Natural killer cell (primary cell): ENCODE measurements around the gene NUDCD2. TPM values are rescaled to one million over a fixed set of nuclear protein-coding genes. Genes with fewer than 3 reads are reported as not detected.
"Not testable (repeated sequence)": the region's sequence is repeated elsewhere in the genome, so short reads cannot be mapped to it uniquely, and the experiment has no call there.

Experiments used
- ATAC-seq, 3 donors: fragments of 150-1000 bp in 2 of 3; fragments of 200-7000 bp in 1 of 3; cut with Tn5 transposase; 1 replicate in 1 of 3; 2 replicates in 2 of 3; pipeline ENCODE4 v1.10.0; 2021; ENCODE audit warnings: mild to moderate bottlenecking in 2 of 3, moderate library complexity in 2 of 3
- DNase-seq, 2 donors: peaks; one replicate each; pipeline versions ENCODE4 v3.0.0 to v3.0.0-alpha.2; 2013 to 2021; ENCODE audit warnings: mixed read lengths in 1 of 2
- H3K27ac ChIP-seq: one replicate; pipeline ENCODE4 v1.5.1; 2013; ENCODE audit warnings: mild to moderate bottlenecking, low read length
- H3K27me3 ChIP-seq: one replicate; pipeline ENCODE4 v1.6.1; 2013; ENCODE audit warnings: low read length; ENCODE audit not compliant: control insufficient read depth, insufficient read depth
- H3K36me3 ChIP-seq: one replicate; pipeline ENCODE4 v1.6.1; 2013; ENCODE audit warnings: low read length; ENCODE audit not compliant: control insufficient read depth, insufficient read depth
- H3K4me1 ChIP-seq: one replicate; pipeline ENCODE4 v1.6.1; 2013; ENCODE audit warnings: low read length; ENCODE audit not compliant: control insufficient read depth, insufficient read depth
- H3K4me3 ChIP-seq: one replicate; pipeline ENCODE4 v1.5.1; 2013; ENCODE audit warnings: low read length
- H3K9me3 ChIP-seq: one replicate; pipeline ENCODE4 v1.6.1; 2013; ENCODE audit warnings: low read length; ENCODE audit not compliant: control insufficient read depth, insufficient read depth
- H3K27ac Mint-ChIP-seq, 2 donors: one replicate each; pipeline ENCODE4 v1.8.0; 2022; ENCODE audit warnings: mild to moderate bottlenecking in 2 of 2, mixed read lengths in 2 of 2, moderate library complexity in 1 of 2
- H3K27me3 Mint-ChIP-seq, 2 donors: one replicate each; pipeline ENCODE4 v1.8.0; 2022; ENCODE audit warnings: low read depth in 2 of 2, mixed read lengths in 2 of 2
- H3K36me3 Mint-ChIP-seq: one replicate; pipeline ENCODE4 v1.8.0; 2022; ENCODE audit warnings: mixed read lengths
- H3K4me1 Mint-ChIP-seq, 2 donors: one replicate each; pipeline ENCODE4 v1.8.0; 2022; ENCODE audit warnings: mixed read lengths in 2 of 2
- H3K4me3 Mint-ChIP-seq: one replicate; pipeline ENCODE4 v1.8.0; 2022; ENCODE audit warnings: mild to moderate bottlenecking, moderate library complexity, mixed read lengths
- H3K9me3 Mint-ChIP-seq, 2 donors: one replicate each; pipeline ENCODE4 v1.8.0; 2022; ENCODE audit warnings: mixed read lengths in 2 of 2
- CTCF ChIP-seq: fragments of 200-600 bp; IDR thresholded peaks from one replicate; pipeline ENCODE4 v1.8.0; 2022; ENCODE audit warnings: antibody characterized with exemption
- WGBS: methylation state at CpG from one replicate; pipeline ENCODE4 v1.1.7; 2013; ENCODE audit warnings: missing lambda C conversion rate; ENCODE audit not compliant: insufficient coverage; 5-methylcytosine and 5-hydroxymethylcytosine counted together
- intact Hi-C: fragments of 100-400 bp; cut with micrococcal nuclease; formaldehyde crosslinking; loops from one replicate; pipeline ENCODE4 v1.14.2; 2022
- total RNA-seq, 4 donors: library from RNA; stranded (reverse); fragments of 120-200 nt in 1 of 4; gene quantifications; one replicate each; pipeline versions ENCODE4 v1.2.3 to v1.2.4, GENCODE V29; 2013 to 2022

Gene NUDCD2
- total RNA-seq, 3 donors from 2014 or later (not counting 1 experiment from before 2014, with no cell fraction given) = 13.2 to 24.7 (median 21.7) TPM

GRCh38 chr5:163424836-163425235 lies 35.1 kb downstream of the NUDCD2 start:
- ATAC-seq (no peak), DNase-seq (no peak)
- 100% methylated on average over 1 of the region's 1 CpG for WGBS
- Mint-ChIP-seq H3K36me3 (no peaks in the 10 kb centered on the region), H3K27me3 (peaks cover 16 to 25% of the 10 kb centered on the region in 2 donors), H3K4me3 (no peak overlapping the region), H3K4me1 (no peaks in the 10 kb centered on the region), H3K9me3 (no peaks in the 10 kb centered on the region), H3K27ac (no peak overlapping the region)
- intact Hi-C loops = no loop called here
- Histone ChIP-seq H3K4me1 (no peaks in the 10 kb centered on the region), H3K9me3 (no peaks in the 10 kb centered on the region), H3K36me3 (no peaks in the 10 kb centered on the region), H3K27me3 (no peaks in the 10 kb centered on the region), H3K4me3 (no peak overlapping the region), H3K27ac (no peak overlapping the region)
- TF ChIP-seq CTCF = no peak

GRCh38 chr5:163415673-163416072 lies 44.2 kb downstream of the NUDCD2 start:
- H3K36me3 Mint-ChIP-seq, H3K27ac ChIP-seq, DNase-seq, H3K9me3 Mint-ChIP-seq, H3K27ac Mint-ChIP-seq, intact Hi-C loops, H3K9me3 ChIP-seq, H3K4me1 ChIP-seq, H3K4me1 Mint-ChIP-seq, H3K36me3 ChIP-seq, H3K27me3 ChIP-seq, H3K4me3 Mint-ChIP-seq, ATAC-seq, H3K4me3 ChIP-seq: not testable (repeated sequence)
- WGBS = 60% methylated on average over 15 of the region's 15 CpGs
- H3K27me3 Mint-ChIP-seq = peaks cover 26 to 39% of the 10 kb centered on the region in 2 donors

- WGBS = 33% methylated on average over 1 of the region's 2 CpGs
- no peak for TF ChIP-seq CTCF
These were observed 49.4 kb downstream of the NUDCD2 start for GRCh38 chr5:163410505-163410904.

GRCh38 chr5:163409384-163409783 lies 50.5 kb downstream of the NUDCD2 start:
- H3K27ac ChIP-seq = no peak overlapping the region
- Mint-ChIP-seq H3K36me3 (no peaks in the 10 kb centered on the region), H3K4me3 (no peak overlapping the region), H3K27ac (no peak overlapping the region), H3K9me3 (no peaks in the 10 kb centered on the region), H3K4me1 (peaks cover 7 to 10% of the 10 kb centered on the region in 2 donors), H3K27me3 (peaks cover 6 to 24% of the 10 kb centered on the region in 2 donors)
- H3K36me3 ChIP-seq = no peaks in the 10 kb centered on the region
- 94% methylated on average over 6 of the region's 6 CpGs for WGBS
- intact Hi-C loops = no loop called here
- H3K27me3 ChIP-seq = no peaks in the 10 kb centered on the region
- DNase-seq (no peak), ATAC-seq (no peak)
- no peaks in the 10 kb centered on the region for H3K4me1 ChIP-seq
- no peak overlapping the region for H3K4me3 ChIP-seq
- no peaks in the 10 kb centered on the region for H3K9me3 ChIP-seq
- no peak for TF ChIP-seq CTCF

More at GRCh38 chr5:163410505-163410904, 49.4 kb downstream of the NUDCD2 start:
- H3K4me3 ChIP-seq = no peak overlapping the region
- DNase-seq (no peak), ATAC-seq (no peak)
- intact Hi-C loops = no loop called here
- H3K9me3 ChIP-seq = no peaks in the 10 kb centered on the region
- H3K27me3 Mint-ChIP-seq = peaks cover 14 to 30% of the 10 kb centered on the region in 2 donors
- H3K36me3 ChIP-seq = no peaks in the 10 kb centered on the region
- H3K27ac Mint-ChIP-seq = no peak overlapping the region
- no peak overlapping the region for H3K27ac ChIP-seq
- H3K9me3 Mint-ChIP-seq = no peaks in the 10 kb centered on the region
- H3K36me3 Mint-ChIP-seq = no peaks in the 10 kb centered on the region
- H3K27me3 ChIP-seq = no peaks in the 10 kb centered on the region
- no peaks in the 10 kb centered on the region for H3K4me1 ChIP-seq
- peaks cover 7 to 10% of the 10 kb centered on the region in 2 donors for H3K4me1 Mint-ChIP-seq
- H3K4me3 Mint-ChIP-seq = no peak overlapping the region
